ENCODE results near the gene SCNN1B.

SCNN1B gene

DNA sequence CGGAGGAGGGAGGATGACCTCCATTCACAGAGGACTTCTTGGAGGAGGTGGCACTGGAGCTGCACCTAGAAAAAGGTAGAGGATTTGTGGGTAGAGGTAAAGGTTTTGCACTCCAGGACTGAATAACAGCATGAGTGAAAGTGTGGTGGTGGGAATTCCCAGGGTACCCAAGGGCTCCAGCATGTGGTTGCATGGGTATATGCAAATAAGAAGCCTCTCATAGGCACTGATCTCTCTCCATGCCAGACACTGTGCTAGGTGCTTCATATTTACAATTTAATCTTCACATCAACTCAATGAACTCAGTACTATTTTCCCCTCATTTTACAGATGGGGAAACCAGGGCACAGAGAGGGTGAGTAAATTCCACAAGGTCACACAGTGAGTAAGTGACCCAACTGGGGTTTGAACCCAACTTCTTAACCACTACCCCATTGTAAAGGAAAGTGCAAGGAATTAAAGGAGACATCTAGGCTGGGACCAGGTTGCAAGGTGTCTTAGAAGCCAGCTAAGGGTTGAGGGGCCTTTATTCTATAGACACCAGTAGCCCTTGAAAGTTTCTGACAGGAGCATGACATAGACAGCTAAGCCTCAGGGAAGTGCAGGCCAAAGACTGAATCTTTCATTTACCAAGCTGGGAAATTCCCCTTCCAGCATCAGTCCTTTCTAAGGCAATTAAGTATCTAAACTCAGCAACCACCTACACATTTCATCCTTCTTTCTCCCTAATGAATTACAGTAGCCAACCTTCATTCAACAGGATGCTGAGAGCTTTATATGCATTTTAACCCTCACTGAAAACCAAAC is 21.3 kb downstream of the SCNN1B start:
- DNase-seq, result no peak

DNA sequence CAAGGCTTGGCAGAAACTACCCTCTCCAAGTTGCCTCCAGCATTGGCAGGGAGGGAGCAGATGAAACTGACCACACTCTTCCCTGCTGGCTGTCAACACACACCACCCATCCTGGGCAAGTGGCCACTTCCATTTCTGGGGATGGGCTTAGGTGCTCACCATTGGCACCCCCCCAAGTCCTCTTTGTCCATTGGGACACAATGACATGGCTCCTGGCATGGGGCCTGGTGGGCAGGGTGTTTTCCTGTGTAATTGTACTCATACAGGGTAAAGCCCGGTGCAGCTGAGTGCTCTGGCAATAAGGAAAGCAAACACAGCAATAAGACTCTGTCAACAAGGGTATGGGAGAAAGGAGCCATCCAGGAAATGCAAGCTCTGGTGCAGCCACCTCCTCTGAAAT is 22.6 kb downstream of the SCNN1B start:
- no peak for DNase-seq

DNA sequence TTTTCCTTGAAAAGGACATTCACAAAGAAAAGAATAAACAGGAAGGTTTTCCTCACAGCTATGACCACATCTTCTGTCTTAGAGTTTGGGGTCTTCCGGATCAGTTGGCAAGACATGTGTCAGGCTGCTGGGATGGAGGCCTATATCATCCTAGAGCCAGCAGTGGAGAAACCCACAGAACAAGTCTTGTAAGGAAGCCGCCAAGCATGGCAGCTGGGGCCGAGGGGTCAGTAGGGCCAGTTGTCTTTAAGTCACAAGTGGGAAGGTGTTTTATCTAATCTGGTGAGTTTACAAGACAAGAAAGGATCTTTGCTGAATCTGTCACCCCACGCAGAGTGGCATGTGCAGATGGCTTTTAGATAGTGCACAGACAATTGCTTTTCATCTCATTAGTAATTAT is 25.7 kb downstream of the SCNN1B start:
- DNase-seq, result no peak

DNA sequence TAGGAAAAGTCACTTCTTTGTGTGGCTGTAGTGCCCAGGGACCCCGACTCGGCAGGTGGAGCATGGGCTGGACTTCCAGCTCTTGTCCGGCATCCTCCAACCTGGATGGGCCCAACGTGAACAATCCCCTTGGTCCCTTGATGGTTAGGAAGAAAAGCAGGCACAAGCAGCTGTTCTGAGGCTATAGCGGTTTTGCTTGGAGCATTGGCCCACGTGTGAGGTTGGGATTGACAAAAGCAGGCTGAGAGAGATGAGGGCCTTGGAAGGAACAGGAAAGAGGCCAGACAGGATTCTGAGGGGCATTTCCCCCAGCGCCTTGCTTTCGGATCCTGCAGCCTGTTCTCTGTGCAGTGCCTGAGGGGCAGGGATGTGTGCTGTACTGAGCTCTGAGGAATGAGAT is 28.1 kb downstream of the SCNN1B start:
- no peak for DNase-seq

DNA sequence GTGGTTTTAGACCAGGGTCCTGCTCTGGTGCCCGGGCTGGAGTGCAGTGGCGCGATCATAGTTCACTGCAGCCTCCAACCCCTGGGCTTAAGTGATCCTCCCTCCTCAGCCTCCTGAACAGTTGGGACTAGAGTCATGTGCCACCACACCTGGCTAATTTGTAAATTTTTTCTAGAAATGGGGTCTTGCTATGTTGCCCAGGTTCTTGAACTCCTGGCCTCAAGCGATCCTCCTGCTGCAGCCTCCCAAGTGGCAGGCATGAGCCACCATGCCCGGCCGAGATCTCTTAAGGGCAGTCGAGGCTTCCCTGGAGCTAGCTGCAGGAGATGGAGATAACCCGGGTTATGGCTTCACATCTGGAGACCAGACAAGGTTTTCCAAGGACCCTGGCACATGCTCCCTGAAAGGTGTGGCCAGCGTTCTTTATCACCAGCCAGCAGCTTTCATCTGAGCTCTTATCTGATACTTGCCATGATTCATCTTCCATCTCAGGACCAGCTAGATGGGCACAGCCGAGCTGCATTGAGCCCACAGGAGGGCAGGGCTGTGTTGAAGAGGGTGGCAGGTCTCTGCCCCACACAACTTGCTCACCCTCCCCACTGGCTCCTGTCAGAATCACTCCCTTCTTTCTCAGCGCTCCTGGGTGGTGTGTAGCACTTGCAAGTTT is 28.6 kb downstream of the SCNN1B start:
- no peak for DNase-seq

DNA sequence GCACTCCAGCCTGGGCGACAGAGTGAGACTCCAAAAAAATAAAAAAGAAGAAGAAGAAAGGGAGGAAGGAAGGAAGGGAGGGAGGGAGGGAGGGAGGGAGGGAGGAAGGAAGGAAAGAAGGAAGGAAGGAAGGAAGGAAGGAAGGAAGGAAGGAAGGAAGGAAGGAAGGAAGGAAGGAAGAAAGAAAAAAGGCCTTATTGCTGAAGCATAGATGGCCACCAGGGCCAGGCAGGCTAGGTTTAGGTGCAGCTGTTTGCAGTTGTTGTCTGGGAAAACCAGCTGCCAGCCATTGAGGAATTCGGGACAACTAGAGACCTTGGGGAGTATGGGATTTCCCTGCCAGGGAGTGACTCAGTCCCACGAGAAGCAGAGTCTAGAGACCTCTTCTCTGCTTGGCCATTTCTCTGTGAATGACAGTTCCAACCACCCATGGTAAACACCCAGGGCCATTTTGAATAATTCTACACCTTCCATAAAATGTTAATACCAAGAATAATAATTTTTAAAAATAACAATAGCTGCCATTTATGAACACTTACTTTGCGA is 31.0 kb downstream of the SCNN1B start:
- no peak for DNase-seq

DNA sequence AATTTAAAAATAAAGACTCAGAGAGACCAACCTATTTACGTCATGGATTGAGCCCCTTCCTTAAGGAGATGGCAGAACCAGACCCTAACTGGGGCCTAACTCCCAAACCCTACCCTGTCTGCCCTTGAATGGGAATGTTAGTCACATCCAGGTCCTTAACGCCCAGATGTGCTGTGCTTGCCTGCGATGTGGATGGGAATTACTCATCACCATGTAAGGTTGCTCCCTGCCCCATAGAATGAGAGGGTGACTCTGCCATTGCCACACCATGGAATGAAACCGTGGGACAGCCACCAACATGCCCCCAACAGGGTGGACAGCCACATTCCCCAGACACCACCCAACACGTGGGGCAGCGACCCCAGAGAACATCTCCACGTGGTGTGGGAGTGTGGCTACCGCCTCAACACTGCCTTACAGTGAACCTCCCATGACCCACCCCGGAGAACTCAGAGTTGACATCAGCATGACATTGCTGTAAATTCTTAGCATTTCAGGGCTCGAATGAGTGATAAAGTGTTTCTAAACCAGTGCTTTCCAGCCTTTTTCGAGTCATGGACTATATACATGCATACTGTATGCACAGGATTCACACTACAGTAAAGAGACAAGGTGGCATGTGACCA is 31.8 kb downstream of the SCNN1B start:
- no peak for DNase-seq

DNA sequence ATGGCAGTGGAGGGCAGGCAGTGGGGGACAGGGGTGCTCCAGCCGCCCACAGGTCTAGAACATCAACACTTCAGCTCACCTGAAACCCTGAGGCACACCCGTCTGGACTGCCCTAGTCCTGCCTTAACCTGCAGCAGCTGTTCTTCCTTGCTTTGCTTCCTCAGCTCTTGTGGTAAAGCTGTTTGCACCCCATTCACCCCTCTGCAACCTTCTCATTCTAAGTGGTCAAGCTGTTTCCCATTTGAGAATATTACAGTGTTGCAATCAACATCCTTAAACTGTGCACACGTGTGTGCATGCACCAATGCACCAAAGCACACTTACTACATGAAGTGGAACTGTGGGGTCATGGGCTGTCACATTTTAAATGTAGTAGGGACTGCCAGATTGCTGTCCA is 32.4 kb downstream of the SCNN1B start:
- no peak for DNase-seq

DNA sequence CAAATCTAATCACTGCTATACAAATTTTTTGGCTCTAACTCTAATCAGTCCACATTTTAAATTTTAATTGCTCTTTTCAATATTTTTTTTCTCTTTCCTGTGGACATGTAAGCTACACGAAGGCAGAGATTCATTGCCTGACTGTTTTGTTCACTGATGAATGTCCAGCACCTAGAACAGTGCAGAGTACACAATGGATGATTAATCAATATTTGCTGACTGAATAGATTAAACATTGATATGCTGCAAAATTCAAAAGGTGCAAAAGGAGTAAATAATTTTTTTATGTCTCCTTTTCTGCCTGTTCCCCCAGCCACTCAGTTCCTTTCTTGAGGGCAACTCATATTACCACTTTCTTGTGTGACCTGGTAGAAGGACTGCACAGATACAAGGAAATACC is 32.8 kb downstream of the SCNN1B start:
- DNase-seq, result no peak

DNA sequence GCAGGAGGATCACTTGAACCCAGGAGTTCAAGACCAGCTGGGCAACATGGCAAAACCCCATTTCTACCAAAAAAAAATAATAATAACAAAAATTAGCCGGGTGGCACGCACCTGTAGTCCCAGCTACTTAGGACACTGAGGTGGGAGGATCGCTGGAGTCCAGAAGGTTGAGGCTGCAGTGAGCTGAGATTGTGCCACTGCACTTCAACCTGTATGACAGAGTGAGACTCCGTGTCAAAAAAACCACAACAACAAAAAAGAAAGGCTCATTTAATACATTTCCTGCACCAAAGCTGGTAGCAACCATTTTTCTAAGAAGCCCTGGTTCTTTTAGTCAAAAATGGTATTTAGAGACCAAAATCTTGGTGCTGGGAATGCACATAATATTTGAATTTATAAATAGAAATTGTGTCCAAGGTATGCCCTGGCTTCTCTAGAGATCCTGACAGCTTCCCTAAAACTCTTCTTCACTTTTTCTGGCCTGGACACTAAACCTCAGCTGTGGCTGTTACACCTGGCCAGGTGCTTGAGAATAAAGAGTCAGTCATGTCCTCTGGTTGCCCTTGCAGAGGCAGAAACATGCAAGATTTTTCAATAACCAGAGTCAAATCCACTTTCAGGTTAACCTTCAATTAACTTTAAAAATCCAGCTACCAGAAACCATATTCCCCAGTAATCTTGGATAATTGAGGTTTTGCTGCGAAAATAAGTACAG is 35.9 kb downstream of the SCNN1B start:
- DNase-seq, result no peak

DNA sequence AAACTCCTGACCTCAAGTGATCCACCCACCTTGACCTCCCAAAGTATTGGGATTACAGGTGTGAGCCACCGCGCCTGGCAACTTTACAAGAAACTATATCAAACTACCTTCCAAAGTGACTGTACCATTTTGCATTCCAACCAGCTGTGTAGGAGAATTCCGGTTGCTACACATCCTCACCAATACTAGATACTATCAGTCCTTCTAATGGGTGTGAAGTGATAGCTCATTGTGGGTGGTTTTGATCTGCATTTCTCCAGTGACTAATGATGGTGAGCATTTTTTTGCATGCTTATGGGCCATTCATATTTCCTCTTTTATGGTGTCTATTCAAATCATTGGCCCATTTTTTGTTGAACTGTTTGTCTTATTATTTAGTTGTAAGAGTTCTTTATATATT is 37.7 kb downstream of the SCNN1B start:
- DNase-seq, result no peak

DNA sequence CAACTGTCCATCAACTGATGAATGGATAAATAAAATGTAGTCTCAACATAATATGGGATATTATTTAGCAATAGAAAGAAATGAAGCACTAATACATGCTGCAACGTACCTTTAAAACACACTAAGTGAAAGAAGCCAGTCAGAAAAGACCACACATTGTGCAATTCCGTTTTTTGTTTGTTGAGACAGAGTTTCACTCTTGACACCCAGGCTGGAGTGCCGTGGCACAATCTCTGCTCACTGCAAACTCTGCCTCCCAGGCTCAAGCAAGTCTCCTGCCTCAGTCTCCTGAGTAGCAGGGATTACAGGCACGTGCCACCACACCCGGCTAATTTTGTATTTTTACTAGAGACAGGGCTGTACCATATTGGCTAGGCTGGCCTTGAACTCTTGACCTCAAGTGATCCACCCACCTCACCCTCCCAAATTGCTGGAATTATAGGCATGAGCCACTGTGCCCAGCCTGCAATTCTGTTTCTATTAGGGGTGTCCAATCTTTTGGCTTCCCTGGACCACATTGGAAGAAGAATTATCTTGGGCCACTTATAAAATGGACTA is 40.1 kb downstream of the SCNN1B start:
- DNase-seq, result no peak

DNA sequence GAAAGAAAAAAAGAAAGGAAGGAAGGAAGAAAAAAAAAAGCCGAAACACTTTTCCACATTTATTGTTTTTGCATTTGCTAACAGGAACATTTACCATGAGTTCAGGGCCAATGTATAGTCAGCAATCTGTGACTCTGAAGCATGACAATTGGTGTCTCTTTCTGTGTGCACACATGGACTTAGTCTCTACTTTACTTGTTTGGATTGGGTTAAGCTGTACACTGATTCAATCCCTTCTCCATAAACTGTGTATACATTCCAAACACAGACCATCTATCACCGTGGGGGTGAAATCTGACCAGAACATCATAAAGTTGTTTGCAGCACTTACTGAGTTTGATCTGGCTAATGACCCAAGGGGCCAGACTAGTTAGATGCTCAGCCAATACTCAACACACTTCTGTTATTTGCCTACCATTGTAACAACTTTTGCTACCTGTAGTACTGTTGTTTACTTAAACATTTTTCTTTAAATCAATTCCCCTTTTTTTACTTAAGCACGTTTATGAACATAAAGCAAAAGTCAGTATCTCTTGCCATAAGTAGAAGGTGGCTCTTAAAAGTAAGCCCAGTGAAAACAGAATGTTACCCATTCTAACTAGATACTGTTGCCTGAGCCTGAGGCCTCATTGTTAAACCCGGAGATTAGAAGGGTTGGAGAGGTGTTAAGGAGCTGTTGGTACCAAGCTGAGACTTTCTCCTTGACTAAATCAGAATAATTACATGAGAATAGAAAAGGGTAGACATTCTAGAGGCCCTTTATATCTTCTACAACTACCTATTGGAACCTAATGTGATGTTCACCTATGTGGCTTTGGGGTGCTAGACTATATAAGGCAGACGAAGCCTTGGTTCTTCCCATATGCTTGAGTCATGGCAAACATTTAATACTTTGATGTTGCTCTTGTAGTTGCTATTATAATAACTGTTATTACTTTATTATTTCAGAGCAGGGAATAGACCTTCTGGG is 41.8 kb downstream of the SCNN1B start:
- DNase-seq, result no peak

DNA sequence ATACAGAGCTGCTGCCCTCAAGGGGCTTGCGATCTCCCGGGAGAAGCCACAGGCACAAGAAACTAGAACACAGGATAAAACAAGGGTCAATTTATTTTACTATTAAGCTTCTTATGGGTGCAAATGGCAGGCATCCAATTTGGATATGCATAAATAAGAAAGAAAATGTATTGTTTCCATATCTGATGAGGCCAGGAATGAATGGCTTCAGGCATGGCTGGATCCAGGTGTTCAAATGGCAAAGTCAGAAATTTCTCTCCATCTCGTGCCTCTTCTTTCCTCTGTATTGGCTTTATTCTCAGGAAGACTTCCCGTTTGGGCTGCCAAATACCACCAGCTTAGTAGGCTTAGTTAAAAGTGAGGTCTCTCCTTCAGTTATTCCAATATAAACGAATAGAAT is 43.1 kb downstream of the SCNN1B start:
- no peak for DNase-seq

DNA sequence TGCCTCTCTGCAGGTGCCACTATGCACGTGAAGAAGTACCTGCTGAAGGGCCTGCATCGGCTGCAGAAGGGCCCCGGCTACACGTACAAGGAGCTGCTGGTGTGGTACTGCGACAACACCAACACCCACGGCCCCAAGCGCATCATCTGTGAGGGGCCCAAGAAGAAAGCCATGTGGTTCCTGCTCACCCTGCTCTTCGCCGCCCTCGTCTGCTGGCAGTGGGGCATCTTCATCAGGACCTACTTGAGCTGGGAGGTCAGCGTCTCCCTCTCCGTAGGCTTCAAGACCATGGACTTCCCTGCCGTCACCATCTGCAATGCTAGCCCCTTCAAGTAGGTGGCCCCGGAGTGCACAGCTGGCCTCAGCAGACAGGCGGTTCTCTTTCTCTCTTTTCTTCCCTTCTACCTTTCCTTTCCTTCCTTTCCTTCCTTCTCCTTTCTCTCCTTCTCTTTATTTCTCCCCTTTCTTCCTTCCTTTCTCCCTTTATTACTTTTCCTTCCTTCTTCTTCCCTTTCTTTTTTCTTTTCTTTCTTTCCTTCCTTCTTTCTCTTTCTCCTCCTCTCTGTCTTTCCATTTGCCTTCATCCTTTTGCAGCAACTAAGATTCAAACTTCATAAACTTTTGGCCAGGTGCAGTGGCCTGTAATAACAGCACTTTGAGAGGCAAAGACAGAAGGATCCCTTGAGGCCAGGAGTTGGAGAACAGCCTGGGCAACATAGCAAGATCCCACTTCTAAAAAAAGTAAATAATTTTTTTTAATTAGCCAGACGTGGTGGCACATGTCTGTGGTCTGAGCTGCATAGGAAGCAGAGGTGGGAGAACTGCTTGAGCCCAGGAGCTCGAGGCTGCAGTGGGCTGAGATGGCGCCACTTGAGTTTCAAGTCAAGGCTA is 46.7 kb downstream of the SCNN1B start:
- DNase-seq, result no peak

DNA sequence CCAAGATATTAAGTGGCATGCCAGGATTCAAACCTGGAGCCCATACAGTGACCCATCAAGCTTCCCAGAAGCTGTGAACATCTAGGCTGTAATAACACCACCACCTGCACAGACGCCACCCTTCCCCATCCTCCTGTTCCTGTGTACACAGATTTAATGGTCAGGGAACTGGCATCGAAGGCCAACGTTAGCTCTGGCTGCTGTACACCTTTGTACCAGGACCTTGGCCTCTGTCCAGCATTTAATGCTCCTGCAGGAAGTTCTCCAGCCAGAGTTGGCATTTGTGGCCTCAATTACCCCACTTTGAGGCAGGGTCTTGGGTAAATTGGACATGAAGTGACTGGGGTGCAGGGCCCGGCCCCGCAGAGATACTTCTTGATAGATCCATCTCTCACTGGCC is 49.3 kb downstream of the SCNN1B start:
- no peak for DNase-seq

DNA sequence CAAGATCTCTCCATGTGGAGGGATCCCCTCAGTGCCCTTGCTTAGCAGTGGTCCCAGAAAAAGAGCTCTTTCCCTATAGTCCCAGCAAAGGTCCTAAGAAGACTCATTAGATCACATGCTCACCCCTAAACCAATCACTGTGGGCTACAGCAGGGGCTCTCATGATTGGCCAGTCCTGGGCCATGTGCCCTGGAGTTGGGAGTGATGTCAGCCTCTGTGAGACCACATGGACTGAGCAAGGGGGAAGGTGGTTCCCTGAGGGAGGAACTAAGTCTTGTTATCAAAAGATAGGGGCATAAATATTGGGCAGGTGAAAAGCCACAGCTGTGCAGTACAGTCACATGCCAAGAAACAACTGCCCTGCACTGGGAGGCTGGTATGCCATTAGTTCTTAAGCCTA is 51.3 kb downstream of the SCNN1B start:
- no peak for DNase-seq

DNA sequence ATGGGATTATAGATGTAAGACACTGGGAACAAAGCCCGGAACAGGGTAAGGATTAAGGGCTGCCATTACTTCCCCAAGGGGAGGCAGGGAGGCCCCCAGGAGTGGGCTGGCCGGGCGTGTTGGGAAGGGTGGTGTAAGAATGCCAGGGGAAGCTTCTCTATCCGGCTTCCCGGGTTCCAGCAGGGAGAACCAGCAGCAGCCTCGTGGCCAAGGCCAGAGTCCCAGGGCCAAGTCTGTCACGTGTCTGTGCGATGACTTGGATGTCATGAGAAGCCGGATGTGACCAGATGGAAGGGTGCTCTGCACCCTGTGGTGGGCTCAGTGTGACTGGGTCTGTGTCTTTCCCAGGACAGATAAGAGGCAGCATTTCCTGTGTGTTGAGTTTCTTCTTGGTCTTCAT is 52.1 kb downstream of the SCNN1B start:
- no peak for DNase-seq

DNA sequence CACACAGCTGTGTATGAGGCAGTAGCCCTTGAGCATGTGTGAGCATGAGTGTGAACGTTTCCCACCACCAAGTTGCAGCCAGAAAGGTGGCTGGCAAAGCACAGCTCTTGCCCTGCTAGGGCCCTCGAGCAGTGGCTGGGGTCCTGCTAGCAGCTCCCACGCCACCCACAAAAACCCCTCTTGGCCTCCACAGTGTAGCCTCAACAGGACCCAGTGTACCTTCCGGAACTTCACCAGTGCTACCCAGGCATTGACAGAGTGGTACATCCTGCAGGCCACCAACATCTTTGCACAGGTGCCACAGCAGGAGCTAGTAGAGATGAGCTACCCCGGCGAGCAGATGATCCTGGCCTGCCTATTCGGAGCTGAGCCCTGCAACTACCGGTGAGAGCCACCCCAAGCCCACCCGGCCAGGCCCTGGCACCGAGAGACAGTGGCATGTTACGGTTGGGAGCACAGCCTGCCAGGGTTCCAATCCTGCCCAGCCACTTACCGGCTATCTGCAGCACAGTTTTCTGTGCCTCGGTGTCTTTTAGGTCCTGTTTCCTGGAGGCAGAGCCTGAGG is 53.1 kb downstream of the SCNN1B start:
- no peak for DNase-seq

DNA sequence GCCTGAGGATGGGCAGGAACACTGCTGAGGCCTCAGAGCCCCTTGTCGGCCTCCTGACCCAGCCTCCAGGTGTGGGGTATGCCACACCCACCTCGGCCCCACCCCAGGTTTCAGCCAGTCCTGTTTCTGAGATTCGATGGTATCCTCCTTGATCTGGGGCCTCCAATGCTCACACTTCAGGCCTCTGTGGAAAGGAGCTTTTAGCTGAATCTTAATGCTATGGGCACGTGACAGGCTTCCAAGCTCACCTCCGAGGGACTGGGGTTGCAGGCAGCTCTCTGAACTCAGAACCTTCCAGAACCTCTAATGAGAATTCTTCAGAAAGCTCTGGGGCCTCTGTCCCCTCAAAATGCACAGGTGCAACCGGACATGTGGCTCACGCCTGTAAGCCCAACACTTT is 54.8 kb downstream of the SCNN1B start:
- no peak for DNase-seq
